Thyroid gland (tissue), 4 donors: Measurements from ENCODE around the gene CORO1C. TPM values are rescaled to one million over a fixed set of nuclear protein-coding genes. Genes with fewer than 3 reads are reported as not detected.

Experiments
- DNase-seq, 2 donors: peaks; one replicate each; pipeline ENCODE4 v3.0.0-alpha.2; 2019
- H3K27ac ChIP-seq, 3 donors: fragments of 200-600 bp; sonication (generic); 1 replicate in 2 of 3; 2 replicates in 1 of 3; pipeline ENCODE4 v1.5.1; 2016 to 2019; ENCODE audit warnings: mild to moderate bottlenecking in 1 of 3, moderate library complexity in 1 of 3
- H3K27me3 ChIP-seq: fragments of 200-600 bp; sonication (generic); one replicate; pipeline ENCODE4 v1.5.1; 2019
- H3K36me3 ChIP-seq, 2 donors: fragments of 200-600 bp; sonication (generic); one replicate each; pipeline ENCODE4 v1.5.1; 2016 to 2019
- H3K4me1 ChIP-seq, 2 donors: fragments of 200-600 bp; sonication (generic); one replicate each; pipeline ENCODE4 v1.5.1; 2017 to 2019
- H3K4me3 ChIP-seq, 3 donors: fragments of 200-600 bp; sonication (generic); replicated peaks in 1 of 3; 1 replicate in 2 of 3; 2 replicates in 1 of 3; pipeline ENCODE4 v1.5.1; 2016; ENCODE audit warnings: mild to moderate bottlenecking in 1 of 3
- H3K9me3 ChIP-seq: fragments of 200-600 bp; sonication (generic); one replicate; pipeline ENCODE4 v1.5.1; 2017
- POLR2A ChIP-seq, 2 donors: fragments of 450-650 bp; IDR thresholded peaks; one replicate each; pipeline ENCODE4 v1.6.1; 2017; ENCODE audit warnings: antibody characterized with exemption in 2 of 2, mild to moderate bottlenecking in 2 of 2, moderate library complexity in 1 of 2
- WGBS, 2 donors: methylation state at CpG; one replicate each; pipeline ENCODE4 v1.1.5; 2017; 5-methylcytosine and 5-hydroxymethylcytosine counted together
- intact Hi-C: fragments of 100-400 bp; cut with DNase I; formaldehyde crosslinking; loops from one replicate; pipeline ENCODE4 v1.15.1; 2023
- total RNA-seq, 4 donors: library from RNA; depleted of rRNA; stranded (reverse); fragments of >200 nt; gene quantifications; one replicate each; pipeline ENCODE4 v1.2.3, GENCODE V29; 2016
- TF ChIP-seq, protein P1 (sequence below), 6 experiments: fragments of 200-600 bp in 3 of 6; fragments of 450-650 bp in 3 of 6; sonication (generic) in 3 of 6; IDR thresholded peaks; one replicate each; pipeline ENCODE4 v1.5.1; 2016 to 2019; ENCODE audit warnings: antibody characterized with exemption in 6 of 6, mild to moderate bottlenecking in 2 of 6, inconsistent platforms in 1 of 6, moderate library complexity in 1 of 6

The CORO1C gene
- total RNA-seq, 4 donors from 2014 or later, result 22.0 to 63.6 (median 30.1) TPM

- intact Hi-C loops, result no loop called here
- H3K4me1 ChIP-seq, result peaks cover 0 to 6% of the 10 kb centered on the region in 2 donors
- H3K36me3 ChIP-seq, result no peaks in the 10 kb centered on the region
- DNase-seq, result no peak
- H3K27me3 ChIP-seq, result no peaks in the 10 kb centered on the region
- H3K4me3 ChIP-seq, result no peak overlapping the region
- no peaks in the 10 kb centered on the region for H3K9me3 ChIP-seq
- TF ChIP-seq POLR2A (IDR thresholded peaks at IDR 0.05), result no peak
- TF ChIP-seq, protein P1, sequence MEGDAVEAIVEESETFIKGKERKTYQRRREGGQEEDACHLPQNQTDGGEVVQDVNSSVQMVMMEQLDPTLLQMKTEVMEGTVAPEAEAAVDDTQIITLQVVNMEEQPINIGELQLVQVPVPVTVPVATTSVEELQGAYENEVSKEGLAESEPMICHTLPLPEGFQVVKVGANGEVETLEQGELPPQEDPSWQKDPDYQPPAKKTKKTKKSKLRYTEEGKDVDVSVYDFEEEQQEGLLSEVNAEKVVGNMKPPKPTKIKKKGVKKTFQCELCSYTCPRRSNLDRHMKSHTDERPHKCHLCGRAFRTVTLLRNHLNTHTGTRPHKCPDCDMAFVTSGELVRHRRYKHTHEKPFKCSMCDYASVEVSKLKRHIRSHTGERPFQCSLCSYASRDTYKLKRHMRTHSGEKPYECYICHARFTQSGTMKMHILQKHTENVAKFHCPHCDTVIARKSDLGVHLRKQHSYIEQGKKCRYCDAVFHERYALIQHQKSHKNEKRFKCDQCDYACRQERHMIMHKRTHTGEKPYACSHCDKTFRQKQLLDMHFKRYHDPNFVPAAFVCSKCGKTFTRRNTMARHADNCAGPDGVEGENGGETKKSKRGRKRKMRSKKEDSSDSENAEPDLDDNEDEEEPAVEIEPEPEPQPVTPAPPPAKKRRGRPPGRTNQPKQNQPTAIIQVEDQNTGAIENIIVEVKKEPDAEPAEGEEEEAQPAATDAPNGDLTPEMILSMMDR (IDR thresholded peaks at IDR 0.05), result no peak
- H3K27ac ChIP-seq, result no peak overlapping the region
- WGBS, 2 donors, result 97 to 100% methylated on average over 3 of the region's 3 CpGs
Measured at GRCh38 chr12:108747563-108747962, 16.2 kb upstream of the CORO1C start.

GRCh38 chr12:108745641-108746040 is 14.3 kb upstream of the CORO1C start:
- no peaks in the 10 kb centered on the region for H3K27me3 ChIP-seq
- intact Hi-C loops, result no loop called here
- H3K4me1 ChIP-seq, result peaks cover 0 to 3% of the 10 kb centered on the region in 2 donors
- no peak for DNase-seq
- H3K9me3 ChIP-seq, result no peaks in the 10 kb centered on the region
- no peaks in the 10 kb centered on the region for H3K36me3 ChIP-seq
- H3K27ac ChIP-seq, result no peak overlapping the region
- no peak overlapping the region for H3K4me3 ChIP-seq
- TF ChIP-seq, protein P1 (IDR thresholded peaks at IDR 0.05), result no peak
- no peak for TF ChIP-seq POLR2A (IDR thresholded peaks at IDR 0.05)
- WGBS, 2 donors, result 83 to 92% methylated on average over 5 of the region's 5 CpGs

DNA sequence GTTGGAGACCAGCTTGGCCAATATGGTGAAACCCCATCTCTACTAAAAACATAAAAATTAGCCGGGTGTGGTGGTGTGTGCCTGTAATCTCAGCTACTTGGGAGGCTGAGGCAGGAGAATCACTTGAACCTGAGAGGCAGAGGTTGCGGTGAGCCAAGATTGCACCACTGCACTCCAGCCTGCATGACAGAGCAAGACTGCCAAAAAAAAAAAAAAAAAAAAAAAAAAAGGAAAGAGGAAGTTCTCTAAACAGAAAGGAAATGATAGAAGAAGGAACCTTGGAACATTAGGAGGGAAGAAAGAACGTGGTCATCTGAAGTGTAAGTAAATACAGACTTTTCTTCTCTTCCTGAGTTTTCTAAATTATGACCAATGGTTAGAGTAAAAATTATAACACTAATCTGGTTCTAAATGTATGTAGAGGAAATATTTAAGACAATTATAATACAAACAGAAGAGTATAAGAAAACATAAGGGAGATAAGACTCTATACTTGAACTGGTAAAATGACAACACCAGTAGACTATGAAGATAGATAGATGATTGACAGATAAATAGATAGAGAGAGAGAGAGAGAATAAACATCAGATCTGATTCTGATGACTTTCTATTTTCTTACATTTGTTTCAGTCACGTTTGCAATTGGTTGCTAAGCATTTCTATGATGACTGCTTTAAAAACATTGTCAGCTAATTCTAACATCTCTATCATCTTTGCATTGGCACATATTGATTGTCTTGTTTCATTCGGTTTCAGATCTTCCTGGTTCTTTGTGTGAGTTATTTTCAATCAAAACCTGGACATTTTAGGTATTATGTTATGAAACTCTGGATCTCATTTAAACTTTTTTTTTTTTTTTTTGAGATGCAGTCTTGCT is 12.9 kb upstream of the CORO1C start:
- TF ChIP-seq POLR2A (IDR thresholded peaks at IDR 0.05), result no peak
- TF ChIP-seq, protein P1 (IDR thresholded peaks at IDR 0.05), result no peak
- no peaks in the 10 kb centered on the region for H3K9me3 ChIP-seq
- no peak for DNase-seq
- H3K27ac ChIP-seq, result no peak overlapping the region
- intact Hi-C loops, result no loop called here
- no peaks in the 10 kb centered on the region for H3K27me3 ChIP-seq
- no peaks in the 10 kb centered on the region for H3K4me1 ChIP-seq
- 61 to 71% methylated on average over 5 of the region's 5 CpGs for WGBS, 2 donors
- H3K4me3 ChIP-seq, result no peak overlapping the region
- H3K36me3 ChIP-seq, result no peaks in the 10 kb centered on the region

DNA sequence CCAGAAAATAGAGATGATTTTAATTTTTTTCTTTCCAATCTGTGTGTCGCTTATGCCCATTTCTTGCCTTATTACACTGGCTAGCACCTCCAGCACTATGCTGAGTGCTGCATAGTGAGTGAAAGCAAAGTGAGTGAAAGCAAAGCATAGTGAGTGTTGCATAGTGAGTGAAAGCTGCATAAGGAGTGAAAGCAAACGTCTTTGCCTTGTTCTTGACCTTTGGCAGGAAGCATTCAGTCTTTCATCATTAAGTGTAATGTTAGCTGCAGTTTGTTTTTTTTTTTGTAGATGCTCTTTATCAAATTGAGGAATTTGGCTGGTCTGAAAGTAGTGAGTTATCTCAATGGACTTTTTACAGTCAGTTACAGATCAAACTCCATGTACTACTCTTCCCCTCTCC is 6.9 kb upstream of the CORO1C start:
- H3K27me3 ChIP-seq, result no peaks in the 10 kb centered on the region
- DNase-seq, result no peak
- H3K36me3 ChIP-seq, result no peaks in the 10 kb centered on the region
- intact Hi-C loops, result loop anchor here (10.0 kb wide), 1 partner anchor 73 kb away; no protein-coding TSS in a partner anchor
- no peaks in the 10 kb centered on the region for H3K9me3 ChIP-seq
- 63 to 68% methylated on average over 2 of the region's 2 CpGs for WGBS, 2 donors
- no peak overlapping the region for H3K4me3 ChIP-seq
- H3K27ac ChIP-seq, result no peak overlapping the region
- no peak for TF ChIP-seq POLR2A (IDR thresholded peaks at IDR 0.05)
- TF ChIP-seq, protein P1 (IDR thresholded peaks at IDR 0.05), result no peak
- H3K4me1 ChIP-seq, result no peaks in the 10 kb centered on the region

GRCh38 chr12:108735855-108736254 is 4.5 kb upstream of the CORO1C start:
- H3K9me3 ChIP-seq, result no peaks in the 10 kb centered on the region
- no peak overlapping the region for H3K4me3 ChIP-seq
- no peak for DNase-seq
- H3K27me3 ChIP-seq, result no peaks in the 10 kb centered on the region
- H3K36me3 ChIP-seq, result no peaks in the 10 kb centered on the region
- intact Hi-C loops, result loop anchor here (10.0 kb wide), 1 partner anchor 71 kb away; no protein-coding TSS in a partner anchor
- no peak for TF ChIP-seq POLR2A (IDR thresholded peaks at IDR 0.05)
- TF ChIP-seq, protein P1 (IDR thresholded peaks at IDR 0.05), result no peak
- WGBS, 2 donors, result 89% methylated on average over 3 of the region's 3 CpGs
- no peak overlapping the region for H3K27ac ChIP-seq
- H3K4me1 ChIP-seq, result no peaks in the 10 kb centered on the region
